Measurements from ENCODE around the gene RGS7.

DNA sequence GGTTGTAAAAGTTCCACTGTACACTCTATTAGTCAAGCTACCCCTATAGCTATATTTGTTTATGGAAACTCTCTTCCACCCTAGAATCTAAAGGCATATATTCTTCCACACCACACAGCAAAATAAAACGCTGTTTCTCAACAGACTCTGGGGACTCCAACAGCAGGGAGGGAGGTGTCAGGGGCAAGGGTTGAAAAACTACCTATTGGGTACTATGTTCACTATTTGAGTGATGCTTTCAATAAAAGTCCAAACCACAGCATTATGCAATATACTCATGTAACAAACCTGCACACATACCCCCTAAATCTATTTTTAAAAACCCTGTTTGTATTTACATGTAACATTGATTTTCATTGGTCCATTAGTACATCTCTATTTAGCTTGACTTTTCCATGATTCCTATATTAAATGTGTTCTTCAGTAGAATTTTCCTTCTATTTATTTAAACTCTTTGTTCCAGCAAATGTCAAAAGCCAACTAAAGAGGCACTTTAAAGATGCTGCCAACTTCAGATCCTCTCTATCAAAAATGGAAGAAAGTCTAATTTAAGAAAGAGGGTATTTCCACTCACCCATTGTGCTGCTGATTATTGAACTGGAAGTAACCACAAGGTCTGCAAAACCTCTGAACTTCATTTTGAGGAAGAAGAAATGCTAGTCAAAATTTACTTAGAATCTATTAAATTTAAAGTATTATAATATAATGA lies 26.2 kb downstream of the RGS7 start:
- TF ChIP-seq CTCF (conservative IDR thresholded peaks at IDR 0.05 in 1 of 2, IDR thresholded peaks at IDR 0.05 in 1 of 2; ENCODE audit: extremely low read depth in 1 of 2, insufficient read depth in 1 of 2, low read depth in 1 of 2, low read length in 2 of 2) = no peak
- TF ChIP-seq EZH2 (IDR thresholded peaks at IDR 0.05; ENCODE audit: borderline replicate concordance, low read length) = no peak

Data from mammary epithelial cell (primary cell).